HepG2 (cell line): ENCODE data around the gene TSSK6. TPM values are rescaled to one million over a fixed set of nuclear protein-coding genes. Genes with fewer than 3 reads are reported as not detected.
A peak's percentile ranks its signal among the peaks of the same experiment; 100 is the strongest.

Experiments used
- ATAC-seq: fragments of 200-7000 bp; cut with Tn5 transposase; 3 replicates; pipeline ENCODE4 v1.9.1; 2020; ENCODE audit warnings: mild to moderate bottlenecking, moderate library complexity
- BruUV-seq: library from RNA; stranded (reverse); fragments of 400-500 nt; replicated peaks from 2 replicates; lab custom pipeline; 2021; lab: Mats Ljungman, UMichigan
- CTCF ChIA-PET: fragments of 300-600 bp; formaldehyde crosslinking; extraction: SDS; loops from one replicate; lab custom pipeline; 2021; ENCODE audit warnings: low total read pairs, inconsistent platforms, low intra/inter-chr PET ratio; lab: Yijun Ruan, JAX
- POLR2A ChIA-PET: fragments of 350-600 bp; sonication (Branson Sonifier 250); formaldehyde crosslinking; loops from one replicate; lab custom pipeline; 2020; ENCODE audit warnings: antibody characterized with exemption, inconsistent platforms; lab: Yijun Ruan, JAX
- DNase-seq: peaks from one replicate; pipeline ENCODE4 v3.0.0-alpha.2; 2015; ENCODE audit warnings: low spot score
- FAIRE-seq: peaks from 3 replicates; lab custom pipeline; 2011; peaks lifted over from hg19 to GRCh38; lab: Jason Lieb, UNC
- H2AFZ ChIP-seq: one replicate; pipeline ENCODE4 v1.6.1; 2011; ENCODE audit warnings: low read length, inconsistent platforms
- H3K27ac ChIP-seq: fragments of 300-600 bp; 3 replicates; pipeline ENCODE4 v1.8.0; 2011; ENCODE audit warnings: mixed run types, mild to moderate bottlenecking, mixed read lengths, low read length, inconsistent platforms; ENCODE audit not compliant: insufficient read depth; ENCODE audit errors: extremely low read length
- H3K27me3 ChIP-seq, 2 experiments: fragments of 200-600 bp in 1 of 2; 2 replicates in 1 of 2; 3 replicates in 1 of 2; pipeline versions ENCODE4 v1.6.0 to v1.8.0; 2011; ENCODE audit warnings: low read length in 2 of 2, mild to moderate bottlenecking in 2 of 2, moderate library complexity in 2 of 2, inconsistent platforms in 1 of 2; ENCODE audit not compliant: insufficient read depth in 2 of 2, control insufficient read depth in 1 of 2
- H3K36me3 ChIP-seq, 2 experiments: fragments of 200-600 bp in 1 of 2; replicated peaks in 1 of 2; 2 replicates in 1 of 2; 3 replicates in 1 of 2; pipeline versions ENCODE4 v1.5.1 to v1.8.0; 2011; ENCODE audit warnings: low read length in 2 of 2, inconsistent platforms in 1 of 2; ENCODE audit not compliant: insufficient read depth in 2 of 2, control insufficient read depth in 1 of 2
- H3K4me1 ChIP-seq: 2 replicates; pipeline ENCODE4 v1.5.1; 2012; ENCODE audit warnings: low read length, inconsistent platforms; ENCODE audit not compliant: insufficient read depth
- H3K4me2 ChIP-seq: 2 replicates; pipeline ENCODE4 v1.6.0; 2011; ENCODE audit warnings: low read depth, low read length, inconsistent platforms
- H3K4me3 ChIP-seq, 3 experiments: fragments of 200-600 bp in 1 of 3; sonication (generic), shearing (Covaris generic) in 1 of 3; replicated peaks in 1 of 3; 2 replicates each; pipeline ENCODE4 v1.5.1; 2011 to 2016; ENCODE audit warnings: low read length in 3 of 3, inconsistent platforms in 2 of 3, low read depth in 2 of 3, mild to moderate bottlenecking in 2 of 3, control low read depth in 1 of 3, mixed read lengths in 1 of 3; ENCODE audit not compliant: insufficient read depth in 1 of 3
- H3K79me2 ChIP-seq: one replicate; pipeline ENCODE4 v1.6.1; 2011; ENCODE audit warnings: low read length, inconsistent platforms; ENCODE audit not compliant: insufficient read depth
- H3K9ac ChIP-seq: 2 replicates; pipeline ENCODE4 v1.6.0; 2011; ENCODE audit warnings: mild to moderate bottlenecking, low read depth, low read length, inconsistent platforms; ENCODE audit not compliant: insufficient read depth
- H3K9me3 ChIP-seq: 2 replicates; pipeline ENCODE4 v1.5.1; 2012; ENCODE audit warnings: mild to moderate bottlenecking, low read length
- H4K20me1 ChIP-seq: 2 replicates; pipeline ENCODE4 v1.6.0; 2011; ENCODE audit warnings: inconsistent platforms, mild to moderate bottlenecking, low read length, moderate library complexity; ENCODE audit not compliant: insufficient read depth
- CTCF ChIP-seq: sonication (generic); formaldehyde crosslinking; IDR thresholded peaks from 2 replicates; pipeline ENCODE4 v1.5.0; 2020; ENCODE audit warnings: mild to moderate bottlenecking, missing genetic modification reagents, moderate library complexity
- DNMT1 ChIP-seq: sonication (generic); formaldehyde crosslinking; IDR thresholded peaks from 2 replicates; pipeline ENCODE4 v1.5.1; 2020; ENCODE audit warnings: mild to moderate bottlenecking, missing genetic modification reagents
- ZBTB3 ChIP-seq: sonication (generic); formaldehyde crosslinking; IDR thresholded peaks from 2 replicates; pipeline ENCODE4 v1.4.0; 2020; ENCODE audit warnings: low read depth, mild to moderate bottlenecking, moderate library complexity, missing genetic modification reagents, borderline replicate concordance
- ZNF17 ChIP-seq: sonication (generic); formaldehyde crosslinking; IDR thresholded peaks from 2 replicates; pipeline ENCODE4 v1.5.0; 2020; ENCODE audit warnings: mild to moderate bottlenecking, missing genetic modification reagents
- ZNF589 ChIP-seq: sonication (generic); formaldehyde crosslinking; conservative IDR thresholded peaks from 2 replicates; pipeline ENCODE4 v1.8.0; 2022; ENCODE audit warnings: mild to moderate bottlenecking, moderate library complexity, missing genetic modification reagents
- ZNF660 ChIP-seq: sonication (generic); formaldehyde crosslinking; IDR thresholded peaks from 2 replicates; pipeline ENCODE4 v1.5.1; 2020; ENCODE audit warnings: mild to moderate bottlenecking, low read depth, missing genetic modification reagents, borderline replicate concordance
- ZNF709 ChIP-seq: sonication (generic); formaldehyde crosslinking; IDR thresholded peaks from 2 replicates; pipeline ENCODE4 v1.5.0; 2020; ENCODE audit warnings: mild to moderate bottlenecking, missing genetic modification reagents
- whole genome bisulfite sequencing: methylation state at CpG from one replicate; pipeline ENCODE4 v1.1.6; 2017; ENCODE audit warnings: low lambda C conversion rate; 5-methylcytosine and 5-hydroxymethylcytosine counted together
- in situ Hi-C: cut with HindIII; loops from 2 replicates; pipeline ENCODE4 v1.10.0; 2017; ENCODE audit warnings: low pct_unique_long_range_greater_than_20kb; ENCODE audit not compliant: extremely low pct_ligation_motif_present
- intact Hi-C: fragments of 100-400 bp; cut with micrococcal nuclease; formaldehyde crosslinking; loops from one replicate; pipeline ENCODE4 v1.10.0; 2022; ENCODE audit not compliant: unreplicated experiment
- polyA plus RNA-seq, 8 experiments: library from polyadenylated mRNA; depleted of rRNA in 3 of 8; stranded (reverse) in 7 of 8; unstranded in 1 of 8; fragments of >200 nt; fragmentation: Illumina TruSeq in 4 of 8; extraction: Trizol in 4 of 8; gene quantifications; 2 replicates each; pipeline versions ENCODE4 v1.2.1 to v1.2.3, GENCODE V29; 2011 to 2016; ENCODE audit warnings: low read depth in 4 of 8, missing spikeins in 1 of 8, mixed read lengths in 1 of 8; ENCODE audit not compliant: insufficient read depth in 1 of 8
- total RNA-seq, 5 experiments: library from RNA; depleted of rRNA; stranded (reverse); fragments of >200 nt; fragmentation: Illumina TruSeq; extraction: Trizol; gene quantifications; 2 replicates each; pipeline ENCODE4 v1.2.3, GENCODE V29; 2016; ENCODE audit warnings: low read depth in 1 of 5

Gene TSSK6
- total and polyA plus RNA-seq, 2 of the 13 experiments (the other 11 are each of a cell fraction or from before 2014, with no cell fraction given) = 0.71 to 1.2 TPM

GRCh38 chr19:19558055-19558454, 42.7 kb upstream of the TSSK6 start:
- H3K27me3 ChIP-seq = peaks cover 4 to 11% of the 10 kb centered on the region in 2 experiments; a peak in 3 of 5 replicates
- TF ChIP-seq ZNF17 (CRISPR knock-in tag) = no peak
- TF ChIP-seq ZNF589 (CRISPR knock-in tag) = no peak
- no peak for TF ChIP-seq ZNF660 (CRISPR knock-in tag)
- TF ChIP-seq ZBTB3 (CRISPR knock-in tag) = no peak
- TF ChIP-seq CTCF (CRISPR knock-in tag) = 0 out of 2 replicates have a peak, but pooled peaks have one; percentile 6
- TF ChIP-seq ZNF709 (CRISPR knock-in tag) = no peak
- no peak for TF ChIP-seq DNMT1 (CRISPR knock-in tag)
- TF ChIP-seq, all 625 proteins: peak for 1
- no peaks in the 10 kb centered on the region for H3K36me3 ChIP-seq
- ATAC-seq (peak; percentile 24; the same call in 1 of the 3 replicates), FAIRE-seq (no peak), DNase-seq (no peak)
- H3K4me3 ChIP-seq = no peak overlapping the region
- no peaks in the 10 kb centered on the region for H4K20me1 ChIP-seq
- intact Hi-C loops (no loop called here), in situ Hi-C loops (loop anchor here (25.0 kb wide), 1 partner anchor 1004 kb away; the partner anchor contains the start of gene ZNF737)
- peaks cover 11% of the 10 kb centered on the region for H3K4me1 ChIP-seq
- no peak overlapping the region for H2AFZ ChIP-seq
- H3K79me2 ChIP-seq = no peaks in the 10 kb centered on the region
- no peak overlapping the region for H3K4me2 ChIP-seq
- H3K27ac ChIP-seq = no peak overlapping the region
- CTCF ChIA-PET = no interaction called here
- no TSS peak for BruUV-seq
- H3K9me3 ChIP-seq = no peaks in the 10 kb centered on the region
- POLR2A ChIA-PET = no interaction called here
- H3K9ac ChIP-seq = no peak overlapping the region
- 6% methylated on average over 5 of the region's 15 CpGs for whole genome bisulfite sequencing
